ENCODE measurements around the gene CHD1. TPM values are rescaled to one million over a fixed set of nuclear protein-coding genes. Genes with fewer than 3 reads are reported as not detected.

Gene CHD1
- total RNA-seq, 2 experiments from 2014 or later = 45.4 to 47.5 TPM

DNA sequence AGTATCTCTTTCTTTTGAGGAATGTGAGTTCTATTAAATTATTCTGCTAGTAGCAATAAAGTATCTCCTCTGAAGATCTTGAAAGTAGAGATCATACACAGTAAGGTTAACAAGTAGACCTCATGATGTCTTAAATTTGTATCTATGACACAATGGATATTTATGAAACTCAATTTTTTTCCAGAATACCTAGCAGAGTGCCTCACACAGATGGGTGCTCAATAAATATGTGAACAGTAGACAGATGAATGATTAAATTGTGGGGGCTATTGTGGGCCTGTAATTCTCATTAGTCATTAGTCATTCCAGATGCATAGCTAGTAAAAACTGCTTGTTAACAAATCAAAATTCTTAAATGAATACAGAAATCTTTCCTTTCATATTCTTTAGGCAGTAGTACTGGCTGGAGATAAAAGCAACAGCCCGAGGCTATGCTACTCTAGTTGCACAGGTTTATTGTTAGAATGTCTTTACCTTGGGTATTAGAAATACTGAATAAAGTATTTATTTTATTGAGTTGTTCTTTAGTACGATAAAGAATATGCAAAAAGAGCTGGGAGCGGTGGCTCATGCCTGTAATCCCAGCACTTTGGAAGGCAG is 22.0 kb downstream of the CHD1 start:
- Mint-ChIP-seq H3K4me1 (peaks cover 46% of the 10 kb centered on the region), H3K27me3 (no peaks in the 10 kb centered on the region), H3K4me3 (no peak overlapping the region), H3K36me3 (ENCODE audit: low read depth) (peaks cover 33% of the 10 kb centered on the region), H3K9me3 (no peaks in the 10 kb centered on the region), H3K27ac (no peak overlapping the region)
- ChIA-PET POLR2A (interaction anchor here (0.8 to 1.6 kb wide), 4 partner anchors 10 to 154 kb away, joined by 3 to 9 read pairs (median 4); no protein-coding TSS in a partner anchor), CTCF (interaction anchor here (1.1 to 2.3 kb wide), 5 partner anchors 15 to 155 kb away, joined by 6 to 21 read pairs (median 7); no protein-coding TSS in a partner anchor)
- no peak for DNase-seq

DNA sequence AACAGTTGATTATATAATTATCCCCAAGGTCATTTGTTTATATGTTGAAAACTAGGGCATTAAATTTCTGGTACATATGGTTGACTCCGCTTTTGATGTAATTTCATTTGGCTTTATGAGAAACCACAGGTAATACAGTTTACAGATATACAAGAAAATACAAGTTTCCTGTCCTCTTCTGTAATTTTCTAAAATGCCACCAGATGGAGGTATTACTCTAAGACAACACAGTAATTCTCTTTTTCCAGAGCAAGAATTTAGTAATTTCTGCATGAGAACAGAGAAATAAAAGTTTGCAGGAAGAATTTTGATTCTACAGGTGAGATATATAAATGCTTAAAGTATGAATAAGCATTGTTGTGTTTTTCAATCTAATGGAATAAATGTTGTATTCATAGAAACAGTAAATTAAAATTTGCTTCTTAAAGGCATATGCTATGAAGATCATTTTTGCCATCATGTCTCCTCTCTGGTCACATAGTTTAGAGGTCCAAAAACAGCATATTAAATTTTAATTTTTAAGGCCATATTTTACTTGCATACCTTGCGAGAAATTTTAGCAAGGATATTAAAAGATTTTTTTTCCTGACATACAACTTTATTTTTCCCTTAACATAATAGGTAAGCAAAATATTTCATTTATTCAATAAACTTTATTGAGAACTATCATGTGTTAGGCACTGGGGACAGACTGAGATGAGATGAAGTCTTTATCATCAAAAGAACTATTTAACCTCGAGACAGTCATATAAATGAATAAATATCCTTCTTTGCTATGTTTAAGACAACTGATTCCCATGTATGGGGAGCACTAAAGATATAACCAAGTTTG is 22.7 kb downstream of the CHD1 start:
- ChIA-PET POLR2A (interaction anchor here (1.6 to 2.9 kb wide), 2 partner anchors 23 to 155 kb away, joined by 5 to 22 read pairs; partner anchors contain the start of gene CHD1), CTCF (interaction anchor here (1.0 to 2.7 kb wide), 8 partner anchors 16 to 157 kb away, joined by 6 to 46 read pairs (median 8); no protein-coding TSS in a partner anchor)
- DNase-seq = no peak
- Mint-ChIP-seq H3K4me3 (no peak overlapping the region), H3K36me3 (ENCODE audit: low read depth) (peaks cover 29% of the 10 kb centered on the region), H3K27ac (no peak overlapping the region), H3K4me1 (peaks cover 43% of the 10 kb centered on the region), H3K27me3 (no peaks in the 10 kb centered on the region), H3K9me3 (no peaks in the 10 kb centered on the region)

DNA sequence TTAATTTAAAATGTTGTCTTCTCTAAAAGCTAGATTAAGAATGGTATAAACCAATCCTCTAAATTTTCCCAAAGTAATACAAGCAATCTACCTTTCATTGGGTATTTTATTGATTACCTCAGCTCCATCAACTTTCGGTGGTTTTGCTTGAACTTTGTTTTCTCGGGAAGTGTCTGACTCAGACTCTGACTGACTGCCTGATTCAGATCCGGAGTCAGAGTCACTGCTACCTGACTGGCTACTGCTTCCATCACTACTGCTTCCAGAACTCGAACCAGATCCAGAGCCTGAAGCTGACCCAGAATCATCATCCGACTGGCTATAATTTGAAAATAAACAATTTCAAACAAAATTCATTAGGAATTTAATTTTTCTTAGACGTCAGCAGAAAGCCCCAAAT is 24.0 kb downstream of the CHD1 start:
- peaks cover 39% of the 10 kb centered on the region for H3K4me1 Mint-ChIP-seq
- peak overlapping the region; percentile 32 for H3K27ac Mint-ChIP-seq
- H3K9me3 Mint-ChIP-seq = no peaks in the 10 kb centered on the region
- H3K27me3 Mint-ChIP-seq = no peaks in the 10 kb centered on the region
- H3K4me3 Mint-ChIP-seq = no peak overlapping the region
- peaks cover 30% of the 10 kb centered on the region for H3K36me3 Mint-ChIP-seq (ENCODE audit: low read depth)
- ChIA-PET POLR2A (interaction anchor here (1.0 to 2.9 kb wide), 4 partner anchors 9 to 156 kb away, joined by 3 to 22 read pairs (median 8); partner anchors contain the start of gene CHD1), CTCF (interaction anchor here (0.7 to 2.7 kb wide), 8 partner anchors 11 to 158 kb away, joined by 3 to 46 read pairs (median 6); no protein-coding TSS in a partner anchor)
- peak; percentile 33 for DNase-seq

DNA sequence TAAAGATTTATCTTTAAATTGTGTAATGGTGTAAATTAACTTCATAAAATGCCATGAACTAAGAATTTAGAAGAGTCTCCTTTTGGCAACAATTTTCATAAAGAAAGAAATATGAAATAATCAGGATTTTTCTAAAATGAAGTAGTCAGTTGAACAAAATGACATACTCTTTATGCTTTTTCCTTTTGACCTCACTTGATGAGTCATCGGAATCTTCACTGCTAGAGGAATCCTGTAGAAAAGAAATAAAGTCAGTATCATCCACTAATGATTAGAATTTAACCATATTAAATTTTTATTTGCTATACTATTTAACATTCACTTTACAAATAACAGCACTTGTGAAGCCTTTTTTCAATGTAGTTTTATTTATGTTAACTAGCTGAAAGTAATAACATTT is 26.1 kb downstream of the CHD1 start:
- CTCF ChIA-PET = no interaction called here
- Mint-ChIP-seq H3K4me1 (peaks cover 29% of the 10 kb centered on the region), H3K27ac (no peak overlapping the region), H3K27me3 (no peaks in the 10 kb centered on the region), H3K4me3 (no peak overlapping the region), H3K36me3 (ENCODE audit: low read depth) (peaks cover 40% of the 10 kb centered on the region), H3K9me3 (no peaks in the 10 kb centered on the region)
- no peak for DNase-seq
- POLR2A ChIA-PET = no interaction called here

DNA sequence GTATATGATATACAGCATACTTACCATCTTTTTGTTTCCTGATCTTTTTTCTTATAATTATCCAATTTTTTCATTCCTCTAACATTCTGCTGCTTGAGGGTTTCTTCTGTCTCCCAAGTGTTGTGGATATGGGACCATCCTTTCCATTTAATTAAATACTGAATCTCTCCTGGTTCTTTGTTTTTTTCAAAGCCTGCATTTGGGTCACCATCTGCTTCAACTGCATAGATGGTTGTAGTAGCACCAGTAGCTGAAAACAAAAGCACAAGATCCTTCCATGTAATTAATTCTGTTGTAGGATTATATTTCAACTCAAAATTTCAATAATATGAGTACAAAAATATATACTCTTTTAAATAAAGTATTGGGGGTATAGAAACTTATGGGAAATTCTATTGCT is 29.4 kb downstream of the CHD1 start:
- Mint-ChIP-seq H3K9me3 (no peaks in the 10 kb centered on the region), H3K27me3 (no peaks in the 10 kb centered on the region), H3K4me3 (no peak overlapping the region), H3K36me3 (ENCODE audit: low read depth) (peaks cover 57% of the 10 kb centered on the region), H3K27ac (no peak overlapping the region), H3K4me1 (peaks cover 12% of the 10 kb centered on the region)
- ChIA-PET POLR2A (no interaction called here), CTCF (interaction anchor here (0.8 to 1.2 kb wide), 3 partner anchors 126 to 162 kb away, joined by 3 to 5 read pairs (median 3); no protein-coding TSS in a partner anchor)
- DNase-seq = no peak

DNA sequence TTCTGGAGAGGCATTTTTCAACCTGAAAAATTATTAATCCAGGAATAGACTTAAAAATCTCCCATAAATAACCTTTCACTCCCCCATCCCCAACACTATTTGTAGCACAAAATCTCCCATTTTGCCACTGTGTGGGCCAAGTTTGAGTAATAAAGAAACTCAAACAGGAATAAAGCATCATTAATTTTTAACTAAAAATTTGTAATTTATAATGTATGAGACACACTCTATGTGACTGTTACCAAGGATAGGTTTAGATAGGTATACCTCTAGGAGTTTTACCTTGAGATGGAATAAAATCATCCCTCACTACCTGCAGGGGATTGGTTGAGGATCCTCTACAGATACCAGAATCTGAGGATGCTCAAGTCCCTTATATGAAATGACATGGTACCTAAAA is 30.1 kb downstream of the CHD1 start:
- no peak for DNase-seq
- CTCF ChIA-PET = interaction anchor here (1.0 kb wide), 1 partner anchor 127 kb away, joined by 3 read pairs; no protein-coding TSS in a partner anchor
- Mint-ChIP-seq H3K27me3 (no peaks in the 10 kb centered on the region), H3K9me3 (no peaks in the 10 kb centered on the region), H3K4me3 (no peak overlapping the region), H3K4me1 (peaks cover 5% of the 10 kb centered on the region), H3K27ac (no peak overlapping the region), H3K36me3 (ENCODE audit: low read depth) (peaks cover 49% of the 10 kb centered on the region)
- POLR2A ChIA-PET = no interaction called here

DNA sequence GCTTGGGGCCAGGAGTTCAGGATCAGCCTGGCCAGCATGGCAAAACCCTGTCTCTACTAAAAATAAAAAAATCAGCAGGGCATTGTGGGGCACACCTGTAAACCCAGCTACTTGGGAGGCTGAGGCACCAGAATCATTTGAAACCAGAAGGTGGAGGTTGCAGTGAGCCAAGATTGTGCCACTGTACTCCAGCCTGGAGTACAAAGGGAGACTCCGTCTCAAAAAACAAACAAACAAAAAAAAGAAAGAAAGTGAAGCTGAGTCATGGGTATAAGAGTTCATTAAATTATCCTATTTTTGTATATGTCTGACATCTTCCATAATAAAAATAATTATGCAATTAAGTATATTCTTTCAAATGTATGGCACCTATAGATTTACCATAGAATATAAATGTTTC is 37.2 kb downstream of the CHD1 start:
- DNase-seq = no peak
- no peaks in the 10 kb centered on the region for H3K9me3 Mint-ChIP-seq
- ChIA-PET CTCF (no interaction called here), POLR2A (interaction anchor here (1.0 kb wide), 1 partner anchor 11 kb away, joined by 3 read pairs; no protein-coding TSS in a partner anchor)
- peaks cover 56% of the 10 kb centered on the region for H3K36me3 Mint-ChIP-seq (ENCODE audit: low read depth)
- H3K27ac Mint-ChIP-seq = no peak overlapping the region
- no peaks in the 10 kb centered on the region for H3K27me3 Mint-ChIP-seq
- H3K4me1 Mint-ChIP-seq = no peaks in the 10 kb centered on the region
- H3K4me3 Mint-ChIP-seq = no peak overlapping the region

DNA sequence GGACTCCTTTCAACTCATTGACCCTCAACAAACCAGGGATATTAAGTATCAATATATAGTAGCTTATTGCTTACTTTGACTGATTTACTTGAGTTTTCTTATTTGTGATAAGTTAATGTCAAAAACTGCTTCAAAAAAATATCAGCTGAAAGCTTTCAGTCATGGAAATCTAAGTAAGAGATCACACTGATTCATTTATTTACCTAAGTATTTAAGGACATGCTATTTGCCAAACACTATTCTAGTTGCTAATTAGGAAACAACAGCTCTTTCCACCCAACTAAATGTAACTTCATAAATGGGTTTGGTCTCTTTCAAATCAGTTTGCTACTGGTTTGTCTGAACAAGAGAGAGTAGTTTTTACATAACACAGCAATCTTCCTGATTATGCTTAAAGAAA is 48.2 kb downstream of the CHD1 start:
- no peaks in the 10 kb centered on the region for H3K9me3 Mint-ChIP-seq
- no peaks in the 10 kb centered on the region for H3K4me1 Mint-ChIP-seq
- H3K27ac Mint-ChIP-seq = no peak overlapping the region
- POLR2A ChIA-PET = interaction anchor here (1.2 to 1.3 kb wide), 2 partner anchors 9 to 11 kb away, joined by 3 to 4 read pairs; no protein-coding TSS in a partner anchor
- no peak overlapping the region for H3K4me3 Mint-ChIP-seq
- CTCF ChIA-PET = no interaction called here
- H3K27me3 Mint-ChIP-seq = no peaks in the 10 kb centered on the region
- peaks cover 67% of the 10 kb centered on the region for H3K36me3 Mint-ChIP-seq (ENCODE audit: low read depth)
- no peak for DNase-seq

DNA sequence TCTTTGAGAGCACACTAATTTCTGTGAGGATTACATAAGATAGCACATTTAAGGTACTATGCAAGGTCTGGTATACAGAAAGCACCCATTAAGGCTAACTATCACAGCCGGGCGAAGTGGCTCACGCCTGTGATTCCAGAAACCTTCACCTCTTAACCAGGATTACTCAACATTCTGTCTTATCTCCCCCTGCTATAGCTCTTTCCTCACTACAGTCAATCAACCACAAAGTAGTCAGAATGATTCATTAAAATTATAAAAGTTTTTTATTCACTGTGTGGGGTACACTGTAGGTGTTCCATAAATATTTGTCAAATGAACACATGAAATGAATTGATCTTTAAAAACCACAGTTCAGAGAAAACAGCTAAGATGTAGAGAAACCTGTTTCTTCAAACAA is 48.7 kb downstream of the CHD1 start:
- ChIA-PET CTCF (no interaction called here), POLR2A (interaction anchor here (0.8 to 1.3 kb wide), 3 partner anchors 8 to 49 kb away, joined by 3 to 4 read pairs (median 3); partner anchors contain the start of gene CHD1)
- Mint-ChIP-seq H3K36me3 (ENCODE audit: low read depth) (peaks cover 70% of the 10 kb centered on the region), H3K9me3 (no peaks in the 10 kb centered on the region), H3K27me3 (no peaks in the 10 kb centered on the region), H3K4me3 (no peak overlapping the region), H3K27ac (no peak overlapping the region), H3K4me1 (no peaks in the 10 kb centered on the region)
- no peak for DNase-seq

DNA sequence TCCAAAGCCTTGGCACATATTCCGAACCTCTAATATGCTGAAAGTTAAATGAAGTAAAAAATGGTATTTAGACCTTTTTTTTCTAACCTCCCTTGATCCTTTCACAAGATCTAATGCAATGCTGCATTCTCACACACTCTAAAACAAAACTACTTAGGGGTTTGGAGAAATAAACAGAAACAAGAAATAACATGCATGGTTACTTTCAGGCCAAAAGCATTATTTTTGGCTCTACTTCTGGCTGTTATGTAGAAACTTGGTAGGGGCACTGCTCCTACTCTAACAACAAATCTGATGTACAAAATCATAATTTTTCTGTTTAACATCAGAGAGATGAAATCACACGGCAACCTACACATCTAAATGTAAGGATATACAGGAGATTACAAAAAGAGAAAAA is 51.2 kb downstream of the CHD1 start:
- Mint-ChIP-seq H3K4me3 (no peak overlapping the region), H3K4me1 (no peaks in the 10 kb centered on the region), H3K9me3 (no peaks in the 10 kb centered on the region), H3K27me3 (no peaks in the 10 kb centered on the region), H3K27ac (no peak overlapping the region), H3K36me3 (ENCODE audit: low read depth) (peaks cover 67% of the 10 kb centered on the region)
- CTCF ChIA-PET = interaction anchor here (0.6 to 1.2 kb wide), 2 partner anchors 38 to 227 kb away, joined by 3 read pairs; no protein-coding TSS in a partner anchor
- POLR2A ChIA-PET = no interaction called here
- no peak for DNase-seq

DNA sequence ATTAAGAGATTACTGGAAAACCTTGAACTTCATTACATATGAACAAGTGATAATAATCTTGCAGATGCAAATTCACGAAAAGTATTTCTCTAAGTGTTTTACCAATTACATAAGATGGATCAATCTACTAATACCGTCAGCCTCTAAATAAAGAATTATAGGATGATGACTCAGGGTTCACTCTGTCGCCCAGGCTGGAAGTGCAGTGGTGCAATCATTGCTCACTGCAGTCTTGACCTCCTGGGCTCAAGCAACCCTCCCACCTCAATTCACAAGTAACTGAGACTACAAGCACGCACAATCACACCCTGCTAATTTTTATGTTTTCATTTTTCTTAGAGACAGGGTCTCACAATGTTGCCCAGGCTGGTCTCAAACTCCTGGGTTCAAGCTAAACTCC is 56.1 kb downstream of the CHD1 start:
- Mint-ChIP-seq H3K27me3 (no peaks in the 10 kb centered on the region), H3K4me1 (no peaks in the 10 kb centered on the region), H3K27ac (no peak overlapping the region), H3K4me3 (no peak overlapping the region), H3K36me3 (ENCODE audit: low read depth) (peaks cover 65% of the 10 kb centered on the region), H3K9me3 (no peaks in the 10 kb centered on the region)
- DNase-seq = no peak
- ChIA-PET CTCF (no interaction called here), POLR2A (no interaction called here)

DNA sequence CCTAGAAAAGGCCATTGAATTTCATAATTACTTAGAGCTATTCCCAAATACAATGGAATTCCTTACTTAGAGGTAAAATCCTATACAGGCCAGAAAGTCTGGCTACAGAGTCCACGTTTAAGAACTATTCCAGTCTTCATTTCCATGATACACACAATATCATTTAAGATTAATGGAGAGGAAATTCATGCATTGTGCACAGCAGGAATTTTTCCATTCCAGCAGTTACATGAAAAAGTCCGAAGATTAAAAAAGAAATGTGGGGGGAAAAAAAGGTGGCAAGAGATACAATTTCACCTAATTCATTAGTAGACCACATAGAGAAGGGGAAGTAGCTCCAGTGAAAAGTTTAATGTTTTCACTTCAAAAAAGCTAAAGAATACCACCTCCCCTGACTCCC is 63.1 kb downstream of the CHD1 start:
- POLR2A ChIA-PET = no interaction called here

DNA sequence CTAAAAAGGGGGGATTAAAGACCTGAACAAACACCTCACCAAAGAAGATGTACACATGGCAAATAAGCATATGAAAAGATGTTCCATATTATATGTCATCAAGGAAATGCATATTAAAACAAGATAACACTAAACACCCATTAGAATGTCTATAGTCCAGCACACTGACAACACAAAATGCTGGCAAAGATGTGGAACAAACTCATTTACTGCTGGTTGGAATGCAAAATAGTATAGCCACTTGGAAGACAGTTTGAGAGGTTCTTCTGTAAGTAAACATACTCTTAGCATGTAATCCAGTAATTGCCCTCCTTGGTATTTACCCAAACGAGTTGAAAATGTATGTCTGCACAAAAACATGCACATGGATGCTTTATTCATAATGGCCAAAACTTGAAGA is 81.8 kb downstream of the CHD1 start:
- DNase-seq = no peak
- CTCF ChIA-PET = no interaction called here
- H3K4me1 Mint-ChIP-seq = no peaks in the 10 kb centered on the region
- no peaks in the 10 kb centered on the region for H3K36me3 Mint-ChIP-seq (ENCODE audit: low read depth)
- peaks cover 5% of the 10 kb centered on the region for H3K9me3 Mint-ChIP-seq
- H3K27ac Mint-ChIP-seq = no peak overlapping the region
- POLR2A ChIA-PET = no interaction called here
- H3K27me3 Mint-ChIP-seq = no peaks in the 10 kb centered on the region
- H3K4me3 Mint-ChIP-seq = no peak overlapping the region

More for the DNA sequence above, 63.1 kb downstream of the CHD1 start:
- peaks cover 58% of the 10 kb centered on the region for H3K36me3 Mint-ChIP-seq (ENCODE audit: low read depth)
- no peak overlapping the region for H3K27ac Mint-ChIP-seq
- H3K27me3 Mint-ChIP-seq = no peaks in the 10 kb centered on the region
- H3K4me3 Mint-ChIP-seq = no peak overlapping the region
- DNase-seq = no peak
- H3K4me1 Mint-ChIP-seq = no peaks in the 10 kb centered on the region
- CTCF ChIA-PET = no interaction called here
- no peaks in the 10 kb centered on the region for H3K9me3 Mint-ChIP-seq

Data from activated CD4-positive, alpha-beta memory T cell treated with anti-CD3 and anti-CD28 coated beads, Interleukin-2, amount 10 ng/mL, durations not matched to agents 7 days and 5 days (primary cell).